Measurements from ENCODE around the gene NCDN.
"Not testable (repeated sequence)": the region's sequence is repeated elsewhere in the genome, so short reads cannot be mapped to it uniquely, and the experiment has no call there.

NCDN gene

GRCh38 chr1:35571263-35571662 is 13.7 kb downstream of the NCDN start:
- no peak for DNase-seq (ENCODE audit: low read depth)

- no peak for DNase-seq (ENCODE audit: low read depth)
These were observed 14.7 kb downstream of the NCDN start for GRCh38 chr1:35572296-35572695.

DNA sequence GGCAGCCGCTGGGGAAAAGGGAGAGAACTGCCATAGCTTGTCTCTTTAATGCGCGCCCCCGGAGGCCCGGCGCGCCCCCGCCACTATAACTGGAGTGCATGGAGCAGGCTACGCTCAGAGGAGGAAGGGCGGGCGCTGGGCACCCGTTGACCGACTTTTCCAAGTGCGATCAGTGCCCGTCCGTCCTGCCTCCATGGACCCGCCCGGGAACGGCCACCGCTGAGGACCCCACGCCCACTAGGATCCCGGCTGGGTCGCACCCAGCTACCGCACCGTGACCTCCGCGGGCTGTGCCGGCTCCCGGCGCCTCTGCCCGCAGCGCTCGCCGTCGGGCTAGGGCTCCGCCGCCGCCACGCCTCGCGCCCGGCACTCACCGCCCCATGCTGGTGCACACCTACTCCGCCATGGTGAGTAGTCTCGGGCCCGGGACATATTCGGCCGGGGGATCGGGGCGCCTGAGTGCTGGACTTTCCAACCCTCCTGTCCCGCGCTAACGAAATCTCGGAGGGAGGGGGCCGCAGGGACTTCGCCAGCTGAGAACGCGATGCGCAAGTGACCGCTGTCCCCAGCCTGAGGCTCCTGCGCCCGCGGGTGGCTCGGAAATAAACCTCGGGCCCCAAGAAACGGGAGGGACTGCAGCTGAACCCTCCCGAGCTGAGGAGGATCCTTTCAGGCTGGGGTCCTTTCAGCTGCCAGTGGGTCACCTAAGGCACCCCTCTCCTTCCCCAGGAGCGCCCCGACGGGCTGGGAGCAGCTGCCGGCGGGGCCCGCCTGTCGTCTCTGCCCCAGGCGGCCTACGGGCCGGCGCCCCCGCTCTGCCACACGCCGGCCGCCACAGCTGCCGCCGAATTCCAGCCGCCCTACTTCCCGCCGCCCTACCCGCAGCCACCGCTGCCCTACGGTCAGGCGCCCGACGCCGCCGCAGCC is 15.9 kb downstream of the NCDN start, which contains the start of gene TFAP2E:
TSS of gene TFAP2E (plus strand) at position 117 of the 927 bp plus-strand sequence. CDS start at position 381, 264 bp downstream.
- no peak for DNase-seq (ENCODE audit: low read depth)

- DNase-seq (ENCODE audit: low read depth): no peak
These were observed 16.6 kb downstream of the NCDN start for GRCh38 chr1:35574125-35574654.

DNA sequence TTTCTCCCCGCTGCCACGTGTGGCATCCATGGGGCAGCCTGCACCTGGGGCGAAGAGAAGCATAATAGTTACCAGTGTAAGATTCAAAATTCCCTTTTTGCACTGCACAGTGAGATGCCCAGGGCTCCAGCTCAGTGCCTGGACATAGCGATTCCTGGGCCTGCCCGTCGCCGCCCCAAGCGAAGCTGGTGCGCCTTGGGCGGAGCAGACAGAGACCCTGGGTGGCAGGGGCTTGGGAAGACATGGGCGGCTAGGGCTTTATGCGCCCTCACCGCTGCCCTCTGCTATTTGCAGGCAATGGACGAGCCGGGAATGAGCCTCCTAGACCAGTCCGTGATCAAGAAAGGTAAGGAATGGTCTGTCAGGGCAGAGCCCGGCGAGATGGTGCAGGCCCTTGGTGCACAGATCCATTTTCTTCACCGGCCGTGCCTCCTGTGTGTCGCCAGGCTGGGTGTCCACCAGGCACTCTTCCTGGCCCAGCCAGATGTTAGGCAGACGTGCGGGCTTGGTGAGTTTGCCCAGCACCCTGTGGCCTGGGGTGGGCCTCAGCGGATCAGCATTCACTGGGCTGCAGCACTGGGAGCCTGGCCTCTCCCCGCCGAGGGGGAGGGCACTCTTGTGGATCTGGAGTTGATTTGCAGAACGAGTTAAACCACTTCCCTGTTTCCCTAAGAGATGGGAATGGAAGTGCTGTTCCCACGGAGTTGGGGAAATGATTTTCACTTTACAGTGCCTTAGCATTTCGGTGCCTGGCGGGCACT is 17.2 kb downstream of the NCDN start:
- no peak for DNase-seq (ENCODE audit: low read depth)

- DNase-seq (ENCODE audit: low read depth): no peak
These were observed 17.9 kb downstream of the NCDN start for GRCh38 chr1:35575416-35575958.

DNA sequence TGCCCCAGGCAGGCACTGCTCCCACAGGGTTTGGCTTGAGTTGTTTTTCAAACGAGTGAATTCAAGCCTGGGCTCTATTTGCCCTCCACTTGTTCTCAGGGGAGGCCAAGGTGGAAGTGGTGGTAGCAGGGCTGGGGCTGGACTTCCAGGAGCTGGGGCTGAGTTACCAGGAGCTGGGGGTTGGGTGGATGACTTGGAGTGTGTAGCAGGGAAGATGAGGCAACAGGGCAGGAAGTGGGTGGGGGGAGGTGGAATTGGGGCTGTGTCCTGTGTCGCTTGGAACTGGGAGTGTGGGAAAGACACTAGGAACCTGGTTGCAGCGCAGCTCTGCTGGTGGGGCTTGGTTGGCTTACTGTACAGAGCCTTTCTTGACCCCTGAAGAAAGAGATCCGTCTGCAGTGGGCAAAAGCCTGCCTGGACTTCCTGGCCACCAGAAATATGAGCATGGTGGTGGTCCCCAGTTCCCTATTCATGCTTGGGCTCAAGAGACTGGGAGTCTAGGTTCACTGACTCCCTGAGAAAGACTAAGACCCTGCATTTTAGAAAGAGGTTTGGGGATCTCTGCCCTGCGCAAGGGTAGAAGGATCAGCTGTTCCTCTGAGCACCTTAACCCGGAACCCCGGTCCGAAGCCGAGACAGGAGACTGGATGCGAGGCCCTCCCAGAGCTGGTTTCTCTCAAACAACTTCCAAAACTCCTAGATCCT is 18.6 kb downstream of the NCDN start:
- no peak for DNase-seq (ENCODE audit: low read depth)

GRCh38 chr1:35576766-35577070 is 19.1 kb downstream of the NCDN start:
- DNase-seq (ENCODE audit: low read depth): not testable (repeated sequence)

- no peak for DNase-seq (ENCODE audit: low read depth)
These were observed 19.7 kb downstream of the NCDN start for GRCh38 chr1:35577071-35577998.

- no peak for DNase-seq (ENCODE audit: low read depth)
These were observed 23.4 kb downstream of the NCDN start for GRCh38 chr1:35580949-35581388.

GRCh38 chr1:35581621-35582020 is 24.0 kb downstream of the NCDN start:
- DNase-seq (ENCODE audit: low read depth): not testable (repeated sequence)

DNA sequence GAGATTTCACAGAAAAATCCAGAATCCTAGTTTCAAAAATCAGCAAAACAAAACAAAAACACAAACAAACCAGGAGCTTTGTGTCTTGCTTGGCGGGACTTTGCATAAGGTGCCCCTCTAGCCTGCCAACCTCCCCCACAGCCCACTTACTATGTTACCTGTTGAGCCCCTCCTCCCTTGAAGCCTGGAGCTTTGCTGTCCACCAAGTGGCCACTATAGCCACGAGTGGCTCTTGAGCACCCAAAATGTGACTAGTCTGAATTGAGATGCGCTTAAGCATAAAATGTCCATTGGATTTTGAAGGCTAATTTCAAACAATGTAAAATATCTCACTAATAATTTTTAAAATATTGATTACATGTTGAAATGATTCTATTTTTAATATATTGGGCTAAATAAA is 27.7 kb downstream of the NCDN start:
- no peak for DNase-seq (ENCODE audit: low read depth)

GRCh38 chr1:35585805-35586204 is 28.2 kb downstream of the NCDN start:
- not testable (repeated sequence) for DNase-seq (ENCODE audit: low read depth)

- DNase-seq (ENCODE audit: low read depth): no peak
These were observed 29.2 kb downstream of the NCDN start for GRCh38 chr1:35586808-35587207.

- DNase-seq (ENCODE audit: low read depth): no peak
These were observed 30.1 kb downstream of the NCDN start for GRCh38 chr1:35587736-35588135.

- DNase-seq (ENCODE audit: low read depth): no peak
These were observed 30.8 kb downstream of the NCDN start for GRCh38 chr1:35588197-35588910.

GRCh38 chr1:35589516-35590427 is 32.2 kb downstream of the NCDN start:
- DNase-seq (ENCODE audit: low read depth): no peak

GRCh38 chr1:35590476-35591040 is 33.0 kb downstream of the NCDN start:
- DNase-seq (ENCODE audit: low read depth): no peak

- no peak for DNase-seq (ENCODE audit: low read depth)
These were observed 33.6 kb downstream of the NCDN start for GRCh38 chr1:35591211-35591610.

All from stimulated activated CD4-positive, alpha-beta T cell treated with anti-CD3 and anti-CD28 coated beads, Interleukin-2, amount 100 ng/mL, for 4 hours (primary cell).